ENCODE data around the gene RECK.

DNA sequence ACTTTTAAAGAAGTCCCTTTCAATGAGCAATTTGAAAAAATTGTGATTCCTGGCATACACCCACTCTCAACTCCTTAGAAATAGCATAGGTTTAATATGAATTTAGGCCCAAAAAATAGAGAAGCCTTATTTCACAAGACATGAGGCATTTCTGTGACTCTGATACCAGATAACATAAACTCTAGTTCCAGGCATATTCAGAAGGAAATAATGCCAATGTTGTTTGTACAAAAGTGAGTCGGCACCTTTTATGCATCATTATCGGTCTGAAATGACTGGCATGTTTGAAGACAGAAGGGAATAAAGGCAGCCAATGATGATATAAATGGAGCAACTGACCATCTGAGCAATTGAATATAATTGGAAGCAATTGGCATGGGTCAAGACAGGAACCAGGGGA is 19.4 kb upstream of the RECK start:
- no peak for TF ChIP-seq CTCF (IDR thresholded peaks at IDR 0.05)
- no peak for TF ChIP-seq POLR2A (IDR thresholded peaks at IDR 0.05)

Data from lower leg skin (tissue), 3 donors.